Panc1 (cell line): ENCODE data around the gene GANC.

Experiments used
- POLR2AphosphoS5 ChIP-seq: IDR thresholded peaks from 2 replicates; pipeline ENCODE4 v1.6.1; 2012; ENCODE audit warnings: mild to moderate bottlenecking, low read depth, low read length, moderate library complexity
- TF ChIP-seq, protein P1 (sequence below): fragments of 450-650 bp; IDR thresholded peaks from 2 replicates; pipeline ENCODE4 v1.5.1; 2017; ENCODE audit warnings: mild to moderate bottlenecking

DNA sequence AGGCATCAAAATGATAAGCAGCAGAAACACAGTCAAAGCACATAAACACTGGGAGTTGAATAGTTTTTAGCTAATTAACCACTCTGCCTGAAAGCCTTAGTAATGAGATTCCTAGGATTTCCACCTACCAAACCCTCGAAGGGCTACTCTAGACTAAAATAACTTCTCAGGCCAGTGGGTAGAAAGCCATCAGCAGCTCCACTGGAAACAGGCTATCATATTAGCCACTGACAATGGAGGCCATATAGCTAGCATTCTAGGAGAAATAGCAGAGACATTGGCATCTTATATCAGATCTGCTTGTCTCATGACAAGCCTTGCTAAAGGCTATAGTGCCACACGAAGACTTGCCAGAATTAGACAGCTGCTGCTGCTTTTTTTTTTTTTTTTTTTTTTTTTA, 81.8 kb downstream of the GANC start:
- TF ChIP-seq, protein P1, sequence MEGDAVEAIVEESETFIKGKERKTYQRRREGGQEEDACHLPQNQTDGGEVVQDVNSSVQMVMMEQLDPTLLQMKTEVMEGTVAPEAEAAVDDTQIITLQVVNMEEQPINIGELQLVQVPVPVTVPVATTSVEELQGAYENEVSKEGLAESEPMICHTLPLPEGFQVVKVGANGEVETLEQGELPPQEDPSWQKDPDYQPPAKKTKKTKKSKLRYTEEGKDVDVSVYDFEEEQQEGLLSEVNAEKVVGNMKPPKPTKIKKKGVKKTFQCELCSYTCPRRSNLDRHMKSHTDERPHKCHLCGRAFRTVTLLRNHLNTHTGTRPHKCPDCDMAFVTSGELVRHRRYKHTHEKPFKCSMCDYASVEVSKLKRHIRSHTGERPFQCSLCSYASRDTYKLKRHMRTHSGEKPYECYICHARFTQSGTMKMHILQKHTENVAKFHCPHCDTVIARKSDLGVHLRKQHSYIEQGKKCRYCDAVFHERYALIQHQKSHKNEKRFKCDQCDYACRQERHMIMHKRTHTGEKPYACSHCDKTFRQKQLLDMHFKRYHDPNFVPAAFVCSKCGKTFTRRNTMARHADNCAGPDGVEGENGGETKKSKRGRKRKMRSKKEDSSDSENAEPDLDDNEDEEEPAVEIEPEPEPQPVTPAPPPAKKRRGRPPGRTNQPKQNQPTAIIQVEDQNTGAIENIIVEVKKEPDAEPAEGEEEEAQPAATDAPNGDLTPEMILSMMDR = no peak
- no peak for TF ChIP-seq POLR2AphosphoS5
